Suprapubic skin (tissue), 4 donors: ENCODE measurements around the gene NEGR1. TPM values are rescaled to one million over a fixed set of nuclear protein-coding genes. Genes with fewer than 3 reads are reported as not detected.

ENCODE experiments used
- DNase-seq, 2 donors: peaks; one replicate each; pipeline ENCODE4 v3.0.0-alpha.2; 2019; ENCODE audit warnings: low spot score in 2 of 2
- H3K27ac ChIP-seq: fragments of 200-600 bp; sonication (generic); one replicate; pipeline ENCODE4 v1.5.1; 2019
- H3K27me3 ChIP-seq: fragments of 200-600 bp; sonication (generic); one replicate; pipeline ENCODE4 v1.5.1; 2019
- H3K36me3 ChIP-seq: fragments of 200-600 bp; sonication (generic); one replicate; pipeline ENCODE4 v1.5.1; 2019
- H3K4me1 ChIP-seq: fragments of 200-600 bp; sonication (generic); one replicate; pipeline ENCODE4 v1.5.1; 2019
- H3K4me3 ChIP-seq: fragments of 200-600 bp; sonication (generic); one replicate; pipeline ENCODE4 v1.5.1; 2019; ENCODE audit warnings: mild to moderate bottlenecking
- H3K9me3 ChIP-seq: fragments of 200-600 bp; sonication (generic); one replicate; pipeline ENCODE4 v1.5.1; 2019
- EP300 ChIP-seq: sonication (generic); formaldehyde crosslinking; IDR thresholded peaks from one replicate; pipeline ENCODE4 v1.6.1; 2017; ENCODE audit warnings: antibody characterized with exemption
- POLR2A ChIP-seq, 2 donors: fragments of 450-650 bp; IDR thresholded peaks; one replicate each; pipeline ENCODE4 v1.6.1; 2017; ENCODE audit warnings: antibody characterized with exemption in 2 of 2, mild to moderate bottlenecking in 2 of 2, moderate library complexity in 2 of 2
- POLR2AphosphoS5 ChIP-seq, 3 donors: sonication (generic); formaldehyde crosslinking; IDR thresholded peaks; one replicate each; pipeline ENCODE4 v1.6.1; 2017; ENCODE audit warnings: antibody characterized with exemption in 3 of 3
- WGBS: methylation state at CpG from one replicate; pipeline ENCODE4 v1.1.5; 2018; 5-methylcytosine and 5-hydroxymethylcytosine counted together
- total RNA-seq, 4 donors: library from RNA; depleted of rRNA; stranded (reverse); fragments of >200 nt; gene quantifications; one replicate each; pipeline ENCODE4 v1.1.0, GENCODE V29; 2016
- TF ChIP-seq, protein P1 (sequence below), 2 donors: fragments of 200-600 bp in 1 of 2; fragments of 450-650 bp in 1 of 2; sonication (generic) in 1 of 2; IDR thresholded peaks; one replicate each; pipeline ENCODE4 v1.5.1; 2016 to 2019; ENCODE audit warnings: antibody characterized with exemption in 2 of 2, mild to moderate bottlenecking in 1 of 2, moderate library complexity in 1 of 2

NEGR1 gene
- total RNA-seq, 4 donors from 2014 or later, result 3.0 to 9.9 (median 3.8) TPM

DNA sequence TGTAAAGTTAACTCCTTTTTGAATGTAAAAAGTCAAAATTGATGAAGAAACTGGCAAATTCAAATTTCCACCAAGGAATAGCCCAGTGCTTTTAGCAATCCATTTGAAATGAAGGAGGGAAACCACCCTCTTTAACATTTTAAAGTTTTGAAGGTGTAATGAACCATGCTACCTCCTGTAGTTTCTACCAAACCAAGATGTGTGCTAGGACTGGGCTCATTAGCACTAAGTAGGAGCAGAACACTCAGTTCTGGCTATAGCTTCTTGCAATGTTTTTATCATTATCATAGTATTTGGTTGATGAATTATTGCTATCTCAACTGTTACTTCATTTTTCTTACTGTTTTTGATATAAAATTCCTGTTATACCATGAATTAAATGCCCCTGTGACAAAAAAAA, 882.3 kb downstream of the NEGR1 start:
- Histone ChIP-seq H3K27ac (no peak overlapping the region), H3K9me3 (no peaks in the 10 kb centered on the region), H3K27me3 (no peaks in the 10 kb centered on the region), H3K4me1 (no peaks in the 10 kb centered on the region), H3K36me3 (no peaks in the 10 kb centered on the region), H3K4me3 (no peak overlapping the region)
- no peak for DNase-seq
- TF ChIP-seq POLR2A (IDR thresholded peaks at IDR 0.05) (no peak), POLR2AphosphoS5 (IDR thresholded peaks at IDR 0.05) (no peak), EP300 (no peak)
- TF ChIP-seq, protein P1, sequence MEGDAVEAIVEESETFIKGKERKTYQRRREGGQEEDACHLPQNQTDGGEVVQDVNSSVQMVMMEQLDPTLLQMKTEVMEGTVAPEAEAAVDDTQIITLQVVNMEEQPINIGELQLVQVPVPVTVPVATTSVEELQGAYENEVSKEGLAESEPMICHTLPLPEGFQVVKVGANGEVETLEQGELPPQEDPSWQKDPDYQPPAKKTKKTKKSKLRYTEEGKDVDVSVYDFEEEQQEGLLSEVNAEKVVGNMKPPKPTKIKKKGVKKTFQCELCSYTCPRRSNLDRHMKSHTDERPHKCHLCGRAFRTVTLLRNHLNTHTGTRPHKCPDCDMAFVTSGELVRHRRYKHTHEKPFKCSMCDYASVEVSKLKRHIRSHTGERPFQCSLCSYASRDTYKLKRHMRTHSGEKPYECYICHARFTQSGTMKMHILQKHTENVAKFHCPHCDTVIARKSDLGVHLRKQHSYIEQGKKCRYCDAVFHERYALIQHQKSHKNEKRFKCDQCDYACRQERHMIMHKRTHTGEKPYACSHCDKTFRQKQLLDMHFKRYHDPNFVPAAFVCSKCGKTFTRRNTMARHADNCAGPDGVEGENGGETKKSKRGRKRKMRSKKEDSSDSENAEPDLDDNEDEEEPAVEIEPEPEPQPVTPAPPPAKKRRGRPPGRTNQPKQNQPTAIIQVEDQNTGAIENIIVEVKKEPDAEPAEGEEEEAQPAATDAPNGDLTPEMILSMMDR (IDR thresholded peaks at IDR 0.05), result no peak

DNA sequence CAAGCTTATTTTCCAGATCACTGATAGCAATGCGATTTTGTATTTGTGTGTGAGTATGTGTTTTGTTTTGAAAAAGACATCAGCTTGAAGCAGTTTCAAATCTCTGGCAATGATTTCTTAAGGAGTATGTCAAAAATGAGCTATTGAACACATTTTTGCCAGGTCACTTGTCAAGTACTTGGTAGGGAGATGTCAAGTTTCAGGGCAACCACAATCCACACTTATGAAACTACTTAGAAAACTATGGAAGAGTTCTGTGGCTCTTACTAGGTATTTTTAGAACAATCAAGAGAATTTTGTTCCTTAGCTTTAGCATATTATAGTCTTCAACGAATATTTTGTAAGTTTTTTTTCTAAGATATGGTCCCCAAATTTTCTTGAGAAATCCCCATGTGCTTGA, 882.7 kb downstream of the NEGR1 start:
- DNase-seq, result no peak
- no peaks in the 10 kb centered on the region for H3K36me3 ChIP-seq
- TF ChIP-seq, protein P1 (IDR thresholded peaks at IDR 0.05), result no peak
- no peak for TF ChIP-seq EP300
- TF ChIP-seq POLR2A (IDR thresholded peaks at IDR 0.05), result no peak
- TF ChIP-seq POLR2AphosphoS5 (IDR thresholded peaks at IDR 0.05), result no peak
- H3K9me3 ChIP-seq, result no peaks in the 10 kb centered on the region
- H3K4me3 ChIP-seq, result no peak overlapping the region
- H3K27me3 ChIP-seq, result no peaks in the 10 kb centered on the region
- no peaks in the 10 kb centered on the region for H3K4me1 ChIP-seq
- no peak overlapping the region for H3K27ac ChIP-seq
- WGBS, result 47% methylated on average over 2 of the region's 2 CpGs

DNA sequence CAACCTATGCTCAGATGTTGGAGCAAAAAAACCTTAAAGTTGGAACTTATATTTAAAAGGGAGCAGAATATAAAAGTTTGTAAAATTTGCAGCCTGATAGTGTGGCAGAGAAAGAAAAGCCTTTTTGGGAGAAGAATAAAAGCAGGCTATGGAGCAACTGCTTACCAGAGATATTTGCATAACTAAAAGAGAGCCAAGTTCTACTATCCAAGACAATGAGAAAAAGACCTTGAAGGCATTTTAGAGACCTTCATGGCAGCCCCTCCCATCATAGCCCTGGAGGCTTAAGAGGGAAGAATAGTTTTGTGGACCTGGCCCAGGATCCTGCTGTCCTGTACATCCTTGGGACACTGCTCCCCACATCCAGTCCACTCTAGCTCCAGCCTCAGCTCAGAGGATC, 889.0 kb downstream of the NEGR1 start:
- peaks cover 3% of the 10 kb centered on the region for H3K9me3 ChIP-seq
- TF ChIP-seq, protein P1 (IDR thresholded peaks at IDR 0.05), result no peak
- TF ChIP-seq EP300 (no peak), POLR2AphosphoS5 (IDR thresholded peaks at IDR 0.05) (no peak), POLR2A (IDR thresholded peaks at IDR 0.05) (no peak)
- no peaks in the 10 kb centered on the region for H3K4me1 ChIP-seq
- H3K4me3 ChIP-seq, result no peak overlapping the region
- no peak overlapping the region for H3K27ac ChIP-seq
- no peaks in the 10 kb centered on the region for H3K36me3 ChIP-seq
- no peaks in the 10 kb centered on the region for H3K27me3 ChIP-seq
- no peak for DNase-seq

DNA sequence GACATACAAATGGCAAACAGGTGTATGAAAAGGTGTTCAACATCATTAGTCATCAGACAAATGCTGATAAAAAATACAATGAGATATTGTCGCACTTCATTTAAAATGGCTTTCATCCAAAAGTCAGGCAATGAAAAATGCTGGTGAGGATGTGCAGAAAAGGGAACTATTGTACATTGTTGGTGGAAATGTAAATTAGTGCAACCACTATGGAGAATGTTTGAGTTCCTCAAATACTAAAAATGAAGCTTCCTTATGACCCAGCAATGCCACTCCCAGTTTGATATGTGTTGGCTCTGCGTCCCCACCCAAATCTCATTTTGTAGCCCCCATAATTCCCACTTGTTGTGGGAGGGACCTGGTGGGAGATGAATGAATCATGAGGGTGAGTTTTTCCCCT, 891.8 kb downstream of the NEGR1 start:
- 80% methylated on average over 2 of the region's 2 CpGs for WGBS
- H3K4me1 ChIP-seq, result no peaks in the 10 kb centered on the region
- no peaks in the 10 kb centered on the region for H3K36me3 ChIP-seq
- no peak overlapping the region for H3K4me3 ChIP-seq
- H3K27me3 ChIP-seq, result no peaks in the 10 kb centered on the region
- peaks cover 6% of the 10 kb centered on the region for H3K9me3 ChIP-seq
- TF ChIP-seq, protein P1 (IDR thresholded peaks at IDR 0.05), result no peak
- no peak for DNase-seq
- H3K27ac ChIP-seq, result no peak overlapping the region

DNA sequence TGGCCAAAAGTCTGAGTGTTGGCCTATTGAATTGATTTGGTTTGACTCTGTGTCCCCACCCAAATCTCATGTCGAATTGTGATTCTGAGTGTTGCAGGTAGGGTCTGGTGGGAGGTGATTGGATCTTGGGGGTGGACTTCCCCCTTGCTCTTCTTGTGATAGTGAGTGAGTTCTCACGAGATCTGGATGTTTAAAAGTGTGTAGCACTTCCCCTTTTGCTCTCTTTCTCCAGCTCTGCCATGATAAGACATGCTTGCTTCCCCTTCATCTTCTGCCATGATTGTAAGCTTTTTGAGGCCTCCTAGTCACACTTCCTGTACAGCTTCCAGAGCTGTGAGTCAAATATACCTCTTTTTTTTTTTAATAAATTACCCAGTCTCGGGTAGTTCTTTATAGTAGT, 904.5 kb downstream of the NEGR1 start:
- no peaks in the 10 kb centered on the region for H3K36me3 ChIP-seq
- H3K27me3 ChIP-seq, result no peaks in the 10 kb centered on the region
- no peak for TF ChIP-seq POLR2A (IDR thresholded peaks at IDR 0.05)
- no peak for TF ChIP-seq POLR2AphosphoS5 (IDR thresholded peaks at IDR 0.05)
- TF ChIP-seq, protein P1 (IDR thresholded peaks at IDR 0.05), result no peak
- no peak for TF ChIP-seq EP300
- no peak overlapping the region for H3K4me3 ChIP-seq
- no peak overlapping the region for H3K27ac ChIP-seq
- no peaks in the 10 kb centered on the region for H3K9me3 ChIP-seq
- DNase-seq, result no peak
- no peaks in the 10 kb centered on the region for H3K4me1 ChIP-seq
- WGBS, result 89% methylated on average over 3 of the region's 3 CpGs
